Measurements from ENCODE around the gene PHC3.

- TF ChIP-seq POLR2A (IDR thresholded peaks at IDR 0.05; ENCODE audit: low read length) (no peak), GATA1 (IDR thresholded peaks at IDR 0.05; ENCODE audit: low read depth, low read length) (no peak)
These were observed 106.0 kb downstream of the PHC3 start for GRCh38 chr3:170075441-170076091.

All from erythroblast (primary cell).